SK-N-SH treated with all-trans-retinoic acid at 6 μM for 48 hours (cell line): ENCODE results near the gene OBSCN.

Source experiments
- ATAC-seq: fragments of 200-7000 bp; cut with Tn5 transposase; 3 replicates; pipeline ENCODE4 v1.9.1; 2020; ENCODE audit warnings: mild to moderate bottlenecking, moderate library complexity
- ARNTL ChIP-seq: fragments of 450-650 bp; formaldehyde crosslinking; IDR thresholded peaks from 2 replicates; pipeline ENCODE4 v1.5.0; 2020; ENCODE audit warnings: low read depth, mild to moderate bottlenecking, moderate library complexity, borderline replicate concordance
- BACH2 ChIP-seq: fragments of 250-450 bp; sonication (Bioruptor Pico); IDR thresholded peaks from 2 replicates; pipeline ENCODE4 v1.9.0; 2021; ENCODE audit warnings: mild to moderate bottlenecking, borderline replicate concordance
- CSDC2 ChIP-seq: fragments of 250-450 bp; sonication (Bioruptor Pico); IDR thresholded peaks from 2 replicates; pipeline ENCODE4 v1.5.0; 2020; ENCODE audit warnings: mild to moderate bottlenecking, moderate library complexity
- GLIS3 ChIP-seq: fragments of 250-450 bp; sonication (Bioruptor Pico); IDR thresholded peaks from 2 replicates; pipeline ENCODE4 v1.5.0; 2020; ENCODE audit warnings: mild to moderate bottlenecking, moderate library complexity
- ISL1 ChIP-seq: fragments of 250-450 bp; sonication (Bioruptor Pico); IDR thresholded peaks from 2 replicates; pipeline ENCODE4 v2.1.2; 2022; ENCODE audit warnings: mild to moderate bottlenecking, moderate library complexity
- OSR1 ChIP-seq: fragments of 250-450 bp; sonication (Bioruptor Pico); IDR thresholded peaks from 2 replicates; pipeline ENCODE4 v1.8.0; 2022; ENCODE audit warnings: moderate library complexity, mild to moderate bottlenecking, inconsistent platforms
- PPARA ChIP-seq: fragments of 250-450 bp; sonication (Bioruptor Pico); IDR thresholded peaks from 2 replicates; pipeline ENCODE4 v1.5.0; 2020; ENCODE audit warnings: mild to moderate bottlenecking, borderline replicate concordance
- RARB ChIP-seq: fragments of 250-450 bp; sonication (Bioruptor Pico); IDR thresholded peaks from 2 replicates; pipeline ENCODE4 v1.8.0; 2021; ENCODE audit warnings: mild to moderate bottlenecking, moderate library complexity
- TCF4 ChIP-seq: fragments of 250-450 bp; sonication (Bioruptor Pico); IDR thresholded peaks from 2 replicates; pipeline ENCODE4 v1.8.0; 2021; ENCODE audit warnings: mild to moderate bottlenecking, moderate library complexity, borderline replicate concordance
- TOX ChIP-seq: fragments of 250-450 bp; sonication (Bioruptor Pico); IDR thresholded peaks from 2 replicates; pipeline ENCODE4 v1.8.0; 2021; ENCODE audit warnings: mild to moderate bottlenecking, moderate library complexity, borderline replicate concordance
- ZC3H10 ChIP-seq: fragments of 250-450 bp; sonication (Bioruptor Pico); IDR thresholded peaks from 2 replicates; pipeline ENCODE4 v1.5.1; 2021; ENCODE audit warnings: mild to moderate bottlenecking, moderate library complexity
- ZFP3 ChIP-seq: fragments of 250-450 bp; sonication (Bioruptor Pico); IDR thresholded peaks from 2 replicates; pipeline ENCODE4 v1.5.0; 2020; ENCODE audit warnings: mild to moderate bottlenecking, moderate library complexity
- ZFP30 ChIP-seq: fragments of 450-650 bp; formaldehyde crosslinking; IDR thresholded peaks from 2 replicates; pipeline ENCODE4 v1.5.0; 2022; ENCODE audit warnings: mild to moderate bottlenecking, moderate library complexity
- ZNF565 ChIP-seq: fragments of 450-650 bp; formaldehyde crosslinking; conservative IDR thresholded peaks from 2 replicates; pipeline ENCODE4 v1.5.0; 2020; ENCODE audit warnings: low read depth, mild to moderate bottlenecking, moderate library complexity
- TF ChIP-seq, protein P1 (sequence below): fragments of 250-450 bp; sonication (Bioruptor Pico); IDR thresholded peaks from 2 replicates; pipeline ENCODE4 v1.8.0; 2020; ENCODE audit warnings: mild to moderate bottlenecking, moderate library complexity, borderline replicate concordance
- TF ChIP-seq, protein P2 (sequence below): fragments of 250-450 bp; sonication (Bioruptor Pico); IDR thresholded peaks from 2 replicates; pipeline ENCODE4 v1.5.1; 2020; ENCODE audit warnings: low read depth, mild to moderate bottlenecking, moderate library complexity
- TF ChIP-seq, protein P3 (sequence below): fragments of 250-450 bp; sonication (Bioruptor Pico); IDR thresholded peaks from 2 replicates; pipeline ENCODE4 v1.5.0; 2020; ENCODE audit warnings: mild to moderate bottlenecking, moderate library complexity
- TF ChIP-seq, protein P4 (sequence below): fragments of 250-450 bp; sonication (Bioruptor Pico); IDR thresholded peaks from 2 replicates; pipeline ENCODE4 v1.5.1; 2021; ENCODE audit warnings: mild to moderate bottlenecking, moderate library complexity

Gene OBSCN

DNA sequence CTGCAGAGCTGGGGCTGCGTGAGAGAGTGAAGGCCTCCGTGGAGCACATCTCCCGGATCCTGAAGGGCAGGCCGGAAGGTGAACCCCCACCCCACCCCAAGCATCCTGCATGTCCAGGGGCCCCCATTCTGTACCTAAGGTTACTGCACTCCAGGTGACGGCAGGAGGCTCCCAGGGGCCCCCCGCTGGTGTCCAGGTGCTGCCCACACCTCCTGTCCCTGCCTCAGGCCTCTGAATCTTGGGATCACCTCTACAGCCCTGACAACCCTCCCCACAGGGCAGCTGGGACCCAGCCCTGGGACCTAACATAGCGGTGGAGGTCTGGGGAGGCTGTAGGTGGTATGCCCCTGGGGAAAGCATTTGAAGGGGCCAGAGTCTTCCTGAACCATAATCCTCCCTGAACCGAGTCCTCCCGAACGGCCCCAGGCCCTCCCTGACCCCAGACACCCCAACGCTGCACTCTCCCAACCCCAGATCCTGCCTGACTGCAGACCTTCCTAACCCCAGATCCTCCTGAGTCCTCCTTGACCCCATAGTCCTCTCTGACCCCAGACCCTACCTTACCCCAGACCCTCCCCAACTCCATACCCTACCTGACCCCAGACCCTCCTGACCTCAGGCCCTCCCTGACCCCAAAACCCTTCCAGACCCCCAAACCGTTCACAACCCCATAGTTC, 165.3 kb downstream of the OBSCN start (continued):
- TF ChIP-seq, protein P1, sequence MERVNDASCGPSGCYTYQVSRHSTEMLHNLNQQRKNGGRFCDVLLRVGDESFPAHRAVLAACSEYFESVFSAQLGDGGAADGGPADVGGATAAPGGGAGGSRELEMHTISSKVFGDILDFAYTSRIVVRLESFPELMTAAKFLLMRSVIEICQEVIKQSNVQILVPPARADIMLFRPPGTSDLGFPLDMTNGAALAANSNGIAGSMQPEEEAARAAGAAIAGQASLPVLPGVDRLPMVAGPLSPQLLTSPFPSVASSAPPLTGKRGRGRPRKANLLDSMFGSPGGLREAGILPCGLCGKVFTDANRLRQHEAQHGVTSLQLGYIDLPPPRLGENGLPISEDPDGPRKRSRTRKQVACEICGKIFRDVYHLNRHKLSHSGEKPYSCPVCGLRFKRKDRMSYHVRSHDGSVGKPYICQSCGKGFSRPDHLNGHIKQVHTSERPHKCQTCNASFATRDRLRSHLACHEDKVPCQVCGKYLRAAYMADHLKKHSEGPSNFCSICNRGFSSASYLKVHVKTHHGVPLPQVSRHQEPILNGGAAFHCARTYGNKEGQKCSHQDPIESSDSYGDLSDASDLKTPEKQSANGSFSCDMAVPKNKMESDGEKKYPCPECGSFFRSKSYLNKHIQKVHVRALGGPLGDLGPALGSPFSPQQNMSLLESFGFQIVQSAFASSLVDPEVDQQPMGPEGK (CRISPR knock-in tag) = no peak

DNA sequence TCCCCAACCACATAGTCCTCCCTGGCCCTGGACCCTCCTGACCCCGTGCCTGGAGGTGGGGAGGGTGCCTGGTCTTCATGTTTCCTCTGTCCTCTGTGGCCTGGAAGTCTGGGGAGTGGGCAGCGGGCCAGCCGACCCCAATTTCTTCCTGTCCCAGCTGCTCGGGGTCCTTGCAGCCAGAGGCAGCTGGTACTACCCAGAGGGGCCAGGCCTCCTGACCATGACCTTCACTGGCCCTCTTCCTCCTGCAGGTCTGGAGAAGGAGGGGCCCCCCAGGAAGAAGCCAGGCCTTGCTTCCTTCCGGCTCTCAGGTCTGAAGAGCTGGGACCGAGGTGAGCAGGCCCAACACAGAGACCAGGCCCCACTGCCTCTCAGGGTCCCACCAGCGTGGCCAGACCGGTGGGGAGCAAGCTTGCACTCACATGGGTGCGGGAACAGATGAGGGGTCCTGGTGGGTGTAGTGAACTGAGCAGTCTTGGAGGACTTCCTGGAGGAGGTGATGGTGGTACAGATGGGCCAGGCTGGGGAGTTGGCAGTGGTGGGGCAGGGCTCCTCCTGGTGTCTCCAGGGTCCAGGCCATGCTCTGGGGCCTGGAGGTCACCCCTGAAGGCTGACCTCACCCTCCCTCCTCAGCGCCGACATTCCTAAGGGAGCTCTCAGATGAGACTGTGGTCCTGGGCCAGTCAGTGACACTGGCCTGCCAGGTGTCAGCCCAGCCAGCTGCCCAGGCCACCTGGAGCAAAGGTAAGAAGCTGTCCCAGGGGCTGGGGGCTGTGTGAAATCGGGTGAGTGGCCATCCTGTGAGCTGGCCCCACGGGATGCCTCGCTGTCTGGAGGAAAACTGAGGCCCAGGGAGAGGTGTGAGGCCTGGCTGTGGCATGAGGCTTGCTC, 166.1 kb downstream of the OBSCN start:
- TF ChIP-seq, protein P2, sequence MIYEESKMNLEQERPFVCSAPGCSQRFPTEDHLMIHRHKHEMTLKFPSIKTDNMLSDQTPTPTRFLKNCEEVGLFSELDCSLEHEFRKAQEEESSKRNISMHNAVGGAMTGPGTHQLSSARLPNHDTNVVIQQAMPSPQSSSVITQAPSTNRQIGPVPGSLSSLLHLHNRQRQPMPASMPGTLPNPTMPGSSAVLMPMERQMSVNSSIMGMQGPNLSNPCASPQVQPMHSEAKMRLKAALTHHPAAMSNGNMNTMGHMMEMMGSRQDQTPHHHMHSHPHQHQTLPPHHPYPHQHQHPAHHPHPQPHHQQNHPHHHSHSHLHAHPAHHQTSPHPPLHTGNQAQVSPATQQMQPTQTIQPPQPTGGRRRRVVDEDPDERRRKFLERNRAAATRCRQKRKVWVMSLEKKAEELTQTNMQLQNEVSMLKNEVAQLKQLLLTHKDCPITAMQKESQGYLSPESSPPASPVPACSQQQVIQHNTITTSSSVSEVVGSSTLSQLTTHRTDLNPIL (CRISPR knock-in tag) = no peak
- TF ChIP-seq, protein P1 (CRISPR knock-in tag) = no peak
- TF ChIP-seq ZNF565 (CRISPR knock-in tag) = no peak
- TF ChIP-seq, protein P3, sequence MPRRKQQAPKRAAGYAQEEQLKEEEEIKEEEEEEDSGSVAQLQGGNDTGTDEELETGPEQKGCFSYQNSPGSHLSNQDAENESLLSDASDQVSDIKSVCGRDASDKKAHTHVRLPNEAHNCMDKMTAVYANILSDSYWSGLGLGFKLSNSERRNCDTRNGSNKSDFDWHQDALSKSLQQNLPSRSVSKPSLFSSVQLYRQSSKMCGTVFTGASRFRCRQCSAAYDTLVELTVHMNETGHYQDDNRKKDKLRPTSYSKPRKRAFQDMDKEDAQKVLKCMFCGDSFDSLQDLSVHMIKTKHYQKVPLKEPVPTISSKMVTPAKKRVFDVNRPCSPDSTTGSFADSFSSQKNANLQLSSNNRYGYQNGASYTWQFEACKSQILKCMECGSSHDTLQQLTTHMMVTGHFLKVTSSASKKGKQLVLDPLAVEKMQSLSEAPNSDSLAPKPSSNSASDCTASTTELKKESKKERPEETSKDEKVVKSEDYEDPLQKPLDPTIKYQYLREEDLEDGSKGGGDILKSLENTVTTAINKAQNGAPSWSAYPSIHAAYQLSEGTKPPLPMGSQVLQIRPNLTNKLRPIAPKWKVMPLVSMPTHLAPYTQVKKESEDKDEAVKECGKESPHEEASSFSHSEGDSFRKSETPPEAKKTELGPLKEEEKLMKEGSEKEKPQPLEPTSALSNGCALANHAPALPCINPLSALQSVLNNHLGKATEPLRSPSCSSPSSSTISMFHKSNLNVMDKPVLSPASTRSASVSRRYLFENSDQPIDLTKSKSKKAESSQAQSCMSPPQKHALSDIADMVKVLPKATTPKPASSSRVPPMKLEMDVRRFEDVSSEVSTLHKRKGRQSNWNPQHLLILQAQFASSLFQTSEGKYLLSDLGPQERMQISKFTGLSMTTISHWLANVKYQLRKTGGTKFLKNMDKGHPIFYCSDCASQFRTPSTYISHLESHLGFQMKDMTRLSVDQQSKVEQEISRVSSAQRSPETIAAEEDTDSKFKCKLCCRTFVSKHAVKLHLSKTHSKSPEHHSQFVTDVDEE (CRISPR knock-in tag) = no peak
- TF ChIP-seq, protein P4, sequence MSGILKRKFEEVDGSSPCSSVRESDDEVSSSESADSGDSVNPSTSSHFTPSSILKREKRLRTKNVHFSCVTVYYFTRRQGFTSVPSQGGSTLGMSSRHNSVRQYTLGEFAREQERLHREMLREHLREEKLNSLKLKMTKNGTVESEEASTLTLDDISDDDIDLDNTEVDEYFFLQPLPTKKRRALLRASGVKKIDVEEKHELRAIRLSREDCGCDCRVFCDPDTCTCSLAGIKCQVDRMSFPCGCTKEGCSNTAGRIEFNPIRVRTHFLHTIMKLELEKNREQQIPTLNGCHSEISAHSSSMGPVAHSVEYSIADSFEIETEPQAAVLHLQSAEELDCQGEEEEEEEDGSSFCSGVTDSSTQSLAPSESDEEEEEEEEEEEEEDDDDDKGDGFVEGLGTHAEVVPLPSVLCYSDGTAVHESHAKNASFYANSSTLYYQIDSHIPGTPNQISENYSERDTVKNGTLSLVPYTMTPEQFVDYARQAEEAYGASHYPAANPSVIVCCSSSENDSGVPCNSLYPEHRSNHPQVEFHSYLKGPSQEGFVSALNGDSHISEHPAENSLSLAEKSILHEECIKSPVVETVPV (CRISPR knock-in tag) = no peak
- TF ChIP-seq ARNTL (CRISPR knock-in tag) = no peak
- TF ChIP-seq ZC3H10 (CRISPR knock-in tag) = no peak
- no peak for TF ChIP-seq CSDC2 (CRISPR knock-in tag)
- no peak for TF ChIP-seq ZFP3 (CRISPR knock-in tag)
- no peak for TF ChIP-seq OSR1 (CRISPR knock-in tag)
- TF ChIP-seq ZFP30 = no peak
- TF ChIP-seq RARB (CRISPR knock-in tag) = no peak
- no peak for TF ChIP-seq GLIS3 (CRISPR knock-in tag)
- TF ChIP-seq TCF4 = no peak
- TF ChIP-seq TOX (CRISPR knock-in tag) = no peak
- no peak for TF ChIP-seq BACH2 (CRISPR knock-in tag)
- TF ChIP-seq ISL1 (CRISPR knock-in tag) = no peak
- no peak for TF ChIP-seq PPARA
- ATAC-seq = no peak
